ENCODE data around the gene VWA8.
"Not testable (repeated sequence)": the region's sequence is repeated elsewhere in the genome, so short reads cannot be mapped to it uniquely, and the experiment has no call there.

Gene VWA8

DNA sequence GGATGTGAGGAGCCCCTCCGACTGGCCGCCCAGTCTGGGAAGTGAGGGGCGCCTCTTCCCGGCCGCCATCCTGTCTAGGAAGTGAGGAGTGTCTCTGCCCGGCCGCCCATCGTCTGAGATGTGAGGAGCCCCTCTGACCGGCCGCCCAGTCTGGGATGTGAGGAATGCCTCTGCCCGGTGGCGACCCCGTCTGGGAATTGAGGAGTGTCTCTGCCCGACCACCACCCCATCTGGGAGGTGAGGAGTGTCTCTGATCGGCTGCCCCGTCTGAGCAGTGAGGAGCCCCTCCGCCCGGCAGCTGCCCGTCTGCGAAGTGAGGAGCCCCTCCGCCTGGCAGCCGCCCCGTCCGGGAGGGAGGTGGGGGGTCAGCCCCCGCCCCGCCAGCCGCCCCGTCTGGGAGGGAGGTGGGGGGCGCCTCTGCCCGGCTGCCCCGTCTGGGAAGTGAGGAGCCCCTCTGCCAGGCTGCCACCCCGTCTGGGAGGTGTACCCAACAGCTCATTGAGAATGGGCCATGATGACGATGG is 389.0 kb downstream of the VWA8 start:
- DNase-seq, result not testable (repeated sequence)

DNA sequence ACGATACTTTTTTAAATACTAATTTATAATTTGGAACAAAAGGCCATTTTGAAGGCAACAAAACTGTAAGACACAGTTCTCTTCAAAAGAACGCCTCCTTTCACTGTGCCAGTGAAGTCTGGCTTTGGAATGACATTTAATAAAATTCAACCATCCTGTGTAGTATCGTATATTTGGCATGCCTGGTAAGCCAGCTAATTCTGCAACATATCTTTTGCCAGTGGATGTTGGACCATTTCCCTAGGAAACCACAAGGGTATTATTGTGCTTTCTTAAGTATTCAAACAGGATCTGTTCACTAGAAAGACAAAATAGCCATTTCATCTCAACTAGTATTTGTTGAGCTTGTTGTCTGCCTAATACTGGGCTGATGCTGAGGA is 391.9 kb downstream of the VWA8 start:
- DNase-seq, result no peak

DNA sequence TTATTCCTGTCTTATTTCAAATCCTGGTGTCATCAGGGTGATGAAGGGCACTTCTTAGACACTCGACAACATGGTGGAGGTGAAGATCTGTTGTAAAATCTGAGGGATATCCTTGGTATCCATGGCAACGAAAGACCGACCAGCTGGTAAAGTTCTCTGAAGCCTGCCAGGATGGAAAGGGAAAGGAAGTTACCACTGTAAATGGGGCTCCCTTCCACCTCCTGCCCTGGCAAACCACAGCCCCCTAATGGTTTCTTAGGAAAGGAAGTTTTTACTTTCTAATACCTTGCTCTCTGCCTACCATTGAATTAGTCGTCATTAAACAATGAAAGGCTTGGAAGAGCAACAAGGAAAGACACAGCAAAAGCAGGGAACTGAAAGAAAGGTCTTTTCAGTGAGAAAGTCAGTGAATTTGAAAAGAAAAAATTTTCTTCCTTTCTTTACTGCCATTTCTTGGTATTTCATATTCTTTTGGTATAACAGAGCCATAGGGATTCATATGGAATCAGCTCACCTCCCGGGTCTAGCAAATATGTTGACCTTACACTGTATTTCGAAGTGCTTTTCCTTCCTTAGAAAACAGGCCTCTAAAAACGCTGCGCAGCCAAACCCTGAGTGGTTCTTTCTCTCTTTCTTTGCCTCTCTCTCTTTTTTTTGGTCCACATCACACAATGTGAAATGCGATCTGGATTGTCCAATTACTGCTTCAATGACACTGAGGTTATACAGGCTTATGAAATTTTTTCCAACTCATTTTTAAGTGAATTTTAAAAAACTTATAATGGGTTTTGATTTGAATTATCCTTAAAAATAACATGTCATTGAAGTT is 392.6 kb downstream of the VWA8 start:
- no peak for DNase-seq

DNA sequence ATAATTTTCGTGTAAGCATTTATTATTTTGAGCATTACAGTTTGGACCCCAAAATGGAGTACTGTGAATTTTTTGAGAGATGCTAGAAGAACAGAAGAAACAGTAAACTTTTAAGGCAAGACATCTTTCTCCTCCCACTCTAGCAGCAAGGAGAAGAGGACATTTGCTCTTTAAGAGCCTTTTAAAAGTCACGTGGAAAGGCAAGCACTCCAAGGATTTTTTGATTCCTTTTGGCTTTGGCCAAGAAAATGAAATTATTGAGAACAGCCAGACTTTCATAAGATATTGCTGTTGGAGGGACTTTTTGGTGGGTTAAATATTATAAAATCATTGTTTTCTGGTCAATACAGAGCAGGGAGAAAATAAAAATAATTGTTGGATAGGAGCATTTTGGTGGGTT is 393.5 kb downstream of the VWA8 start:
- DNase-seq, result no peak

DNA sequence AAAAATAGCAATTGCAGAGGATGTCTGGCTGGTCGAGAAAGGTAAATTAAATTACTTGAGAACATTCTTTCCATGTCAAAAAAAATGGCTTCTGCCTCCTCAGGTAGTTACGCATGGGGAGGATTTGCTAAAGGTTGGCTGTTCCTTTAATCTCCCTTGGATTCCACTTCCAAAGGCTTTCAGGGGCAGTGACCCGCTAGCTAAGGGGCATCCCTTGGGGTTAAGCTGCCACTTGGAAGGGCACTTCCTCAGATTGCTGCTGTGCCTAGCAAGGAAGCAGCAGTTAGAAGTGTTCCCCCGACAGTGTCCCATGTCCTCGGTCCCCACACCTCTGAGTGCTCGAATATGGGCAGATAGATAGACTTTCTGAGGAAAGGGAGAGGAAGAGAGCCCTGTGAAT is 395.1 kb downstream of the VWA8 start:
- no peak for DNase-seq

DNA sequence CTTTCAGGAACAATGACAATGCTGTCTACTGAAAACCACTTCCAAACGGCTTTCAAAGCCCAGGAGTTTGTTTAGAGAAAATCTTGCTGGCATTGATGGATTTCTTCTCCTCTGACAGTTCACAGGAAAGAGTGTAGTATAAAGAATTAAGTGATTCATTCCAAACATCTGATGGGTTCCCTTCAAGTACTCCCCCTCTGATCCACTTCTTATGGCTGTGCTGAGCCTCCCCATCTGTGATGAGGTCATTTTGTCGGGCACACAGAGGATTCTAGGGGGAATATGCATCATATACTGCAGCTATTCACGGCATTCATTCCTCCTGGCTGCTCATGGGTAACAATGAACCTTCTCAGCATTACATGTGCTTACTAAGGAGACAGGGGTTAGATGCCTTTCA is 395.7 kb downstream of the VWA8 start:
- no peak for DNase-seq

DNA sequence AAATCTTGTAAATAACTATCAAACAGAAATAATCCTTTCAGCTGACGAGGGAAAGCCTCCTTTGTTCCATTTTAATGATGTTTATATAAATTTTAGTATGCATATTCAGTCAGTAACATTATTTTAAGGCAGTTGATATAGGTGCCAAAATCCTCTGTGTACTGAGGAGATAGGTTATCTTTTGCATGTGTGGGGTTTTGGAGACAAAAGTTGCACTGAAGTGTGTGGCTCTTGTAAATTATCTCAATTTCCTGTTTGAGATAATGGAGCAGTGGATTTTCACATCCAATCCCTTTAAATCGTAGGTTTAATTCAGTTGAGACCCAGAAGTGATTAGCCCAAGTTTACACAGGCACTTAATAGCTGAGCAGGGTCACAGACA is 396.9 kb downstream of the VWA8 start:
- DNase-seq, result no peak

DNA sequence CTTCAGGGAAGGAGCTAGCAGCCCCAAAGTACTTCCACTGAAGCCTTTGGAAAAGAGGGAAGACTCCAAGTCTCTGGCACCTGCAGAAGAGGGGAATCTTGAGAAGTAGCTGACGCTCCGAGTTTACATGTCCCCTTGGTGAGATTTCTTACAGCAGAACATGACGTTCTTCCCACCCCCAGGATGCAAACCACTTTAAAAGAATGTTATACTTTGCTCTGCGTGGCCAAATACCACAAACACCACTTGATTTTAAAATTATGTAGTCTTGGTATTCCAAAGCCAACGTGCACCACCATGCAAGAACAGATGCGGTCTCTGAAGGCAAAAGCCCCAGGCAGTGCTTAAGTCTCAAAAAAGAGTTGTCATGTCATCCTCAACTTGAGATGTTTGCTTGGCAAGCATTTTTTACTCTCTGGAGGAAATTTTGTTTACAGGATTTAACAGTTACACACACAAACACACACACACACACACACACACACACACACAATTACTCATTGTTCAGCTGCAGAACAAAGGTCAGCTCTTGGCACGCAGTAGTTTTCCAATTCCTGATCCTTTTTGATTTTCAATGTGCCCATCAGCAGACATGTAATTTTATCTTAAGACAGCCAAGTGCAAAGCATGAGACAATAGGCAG is 397.4 kb downstream of the VWA8 start:
- DNase-seq, result no peak

DNA sequence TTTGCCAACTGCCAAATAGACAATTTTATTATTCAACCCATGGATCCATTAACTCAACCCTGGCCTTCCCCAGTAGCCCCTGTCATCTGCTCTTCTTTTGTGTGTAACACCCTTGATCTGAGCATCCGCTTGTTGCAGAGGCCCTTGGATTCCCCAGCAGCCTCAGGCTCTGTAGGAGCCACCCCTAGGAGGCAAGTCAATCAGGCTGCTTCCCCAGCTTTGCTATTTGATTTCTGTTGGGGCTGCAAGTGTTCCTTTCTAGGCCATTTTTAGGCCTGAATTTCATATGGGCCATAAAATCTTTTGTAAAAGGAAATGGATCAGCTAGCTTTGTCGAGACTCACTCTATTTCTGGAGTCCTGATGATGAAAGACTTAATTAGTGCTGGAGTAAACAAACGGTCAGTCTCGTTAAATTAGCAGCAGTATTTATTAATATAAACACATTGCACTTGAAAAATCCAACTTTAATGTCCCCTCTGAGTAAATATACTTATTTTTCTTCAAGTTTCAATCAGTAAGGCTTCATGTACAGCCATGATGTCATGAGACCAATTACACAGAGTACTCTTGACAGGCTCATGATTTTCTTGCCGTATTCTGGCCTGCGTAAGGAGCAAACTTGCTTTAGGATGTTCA is 398.2 kb downstream of the VWA8 start:
- DNase-seq, result no peak

DNA sequence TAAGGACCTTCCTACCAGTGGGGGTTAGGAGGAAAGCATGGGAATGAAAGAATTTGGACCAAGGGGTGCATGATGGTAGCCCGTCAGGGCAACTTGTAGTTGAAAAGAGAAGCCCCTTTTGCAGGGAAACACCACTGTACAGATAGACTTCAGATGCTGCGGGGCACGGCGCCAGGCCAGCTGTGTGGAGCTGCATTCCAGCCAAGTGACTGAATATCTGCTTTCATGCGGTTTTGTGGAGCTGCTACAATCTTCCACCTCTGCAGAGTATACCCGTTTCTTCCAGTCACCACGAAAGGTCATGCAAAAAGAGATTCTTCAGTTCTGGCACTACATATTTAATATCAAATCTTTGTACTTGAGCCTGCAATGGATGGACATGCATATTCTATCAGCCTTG is 398.8 kb downstream of the VWA8 start:
- no peak for DNase-seq

DNA sequence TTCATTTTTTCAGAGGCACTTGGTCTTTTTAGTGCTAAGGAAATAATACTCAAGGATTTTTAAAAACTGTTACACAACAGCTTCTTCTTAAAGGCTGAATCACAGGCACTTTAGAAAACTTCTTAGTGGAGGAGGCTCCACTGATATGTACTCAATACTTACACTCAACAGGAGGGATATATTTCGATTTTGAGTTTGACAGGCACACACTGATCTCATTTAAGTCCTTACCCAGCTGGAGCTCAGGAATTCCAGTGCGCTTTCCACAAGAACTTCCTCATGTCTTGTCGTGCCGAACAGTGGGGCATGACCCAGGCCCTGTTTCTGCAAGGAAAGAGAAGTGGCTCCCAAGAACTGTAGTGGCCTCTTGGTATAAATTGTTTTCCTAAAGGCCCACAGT is 399.7 kb downstream of the VWA8 start:
- DNase-seq, result no peak

DNA sequence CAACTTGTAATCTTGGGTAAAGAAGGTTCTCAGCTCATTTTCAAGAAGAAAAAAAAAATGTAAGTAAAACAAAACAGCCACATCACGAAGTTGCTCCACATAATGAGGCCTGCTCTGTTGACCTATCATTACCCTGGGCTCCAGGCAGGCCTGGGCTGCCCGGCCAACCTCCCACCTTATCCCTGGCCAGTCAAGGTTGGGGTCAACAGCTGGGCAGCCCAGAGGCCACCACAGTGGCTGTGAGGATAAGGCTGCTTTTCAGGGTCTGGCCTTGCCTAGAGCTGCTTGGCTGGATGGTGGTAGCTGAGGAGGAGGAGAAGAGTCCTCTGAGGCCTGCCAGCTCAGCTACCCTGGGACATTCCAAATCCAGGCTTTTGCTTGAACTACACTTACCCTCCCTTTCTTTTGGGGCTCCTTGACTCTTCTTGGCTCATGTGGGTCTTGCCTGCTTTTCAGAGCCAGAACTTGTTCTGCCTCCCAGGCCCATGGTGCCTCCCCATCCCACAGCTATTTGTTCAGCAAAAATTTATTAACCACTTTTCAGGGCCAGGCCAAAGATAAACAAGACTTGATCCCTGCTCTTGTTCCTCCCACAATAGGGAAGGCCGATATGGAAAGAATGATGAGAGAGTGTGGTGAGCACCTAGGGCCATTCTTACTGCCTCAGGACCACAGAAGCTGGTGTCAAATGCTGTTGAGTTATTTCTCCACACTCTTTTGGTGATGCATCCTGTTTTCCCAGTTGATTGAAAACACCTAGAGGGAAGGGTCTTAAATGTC is 401.9 kb downstream of the VWA8 start:
- no peak for DNase-seq

DNA sequence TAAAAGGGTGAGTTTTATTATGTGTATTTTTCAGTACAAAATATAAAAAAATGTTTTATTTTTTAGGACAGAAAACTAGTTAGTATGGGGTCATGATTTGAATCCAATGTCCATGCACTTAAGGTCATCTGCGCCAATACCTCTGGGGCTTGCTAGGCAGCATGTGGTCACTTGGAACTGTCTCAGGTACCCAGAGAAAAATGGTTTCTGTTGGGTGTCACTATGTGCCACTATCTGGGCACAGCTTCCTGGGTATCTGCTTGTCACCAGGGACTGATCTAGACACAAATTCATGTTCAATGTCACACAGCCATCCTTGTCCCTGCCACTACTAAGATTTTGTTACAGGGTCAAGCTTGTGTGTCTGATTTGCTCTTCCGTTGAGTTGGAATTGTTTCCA is 403.2 kb downstream of the VWA8 start:
- no peak for DNase-seq

DNA sequence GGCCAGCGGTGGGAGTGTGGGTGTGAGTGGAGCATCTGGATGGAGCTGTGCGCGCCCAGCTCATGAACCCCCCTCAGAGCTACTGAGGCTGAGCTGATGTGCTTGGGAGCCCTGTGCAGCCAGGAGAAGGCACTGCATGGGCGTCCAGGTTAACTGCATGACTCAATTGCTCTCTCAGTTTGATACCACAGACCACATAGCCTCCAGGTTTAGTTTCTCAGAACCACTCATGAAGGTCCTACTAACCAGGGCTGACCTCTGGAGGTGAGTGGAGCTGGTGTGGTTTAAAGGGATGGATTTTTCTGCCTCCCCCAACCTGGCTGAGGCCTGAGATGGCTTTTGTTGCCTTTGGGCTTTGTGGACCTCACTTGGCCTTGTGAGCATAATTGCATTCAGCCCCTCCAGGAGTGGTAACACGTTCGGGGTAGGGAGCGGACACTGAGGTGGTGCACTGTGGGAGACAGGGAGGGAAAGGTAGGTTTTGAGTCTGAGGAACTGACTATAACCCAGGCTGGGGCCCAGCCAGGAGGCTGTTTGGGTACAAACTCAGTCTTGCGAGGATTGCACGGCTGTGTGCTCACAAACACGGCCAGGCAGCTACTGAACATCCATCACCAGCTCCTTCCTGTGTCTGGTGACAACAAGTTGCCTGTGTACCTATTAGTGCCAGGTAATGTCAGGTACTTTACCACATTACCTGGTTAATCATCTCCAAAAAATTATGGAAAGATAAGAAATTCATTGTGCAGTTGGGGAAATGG is 406.1 kb downstream of the VWA8 start:
- DNase-seq, result no peak

DNA sequence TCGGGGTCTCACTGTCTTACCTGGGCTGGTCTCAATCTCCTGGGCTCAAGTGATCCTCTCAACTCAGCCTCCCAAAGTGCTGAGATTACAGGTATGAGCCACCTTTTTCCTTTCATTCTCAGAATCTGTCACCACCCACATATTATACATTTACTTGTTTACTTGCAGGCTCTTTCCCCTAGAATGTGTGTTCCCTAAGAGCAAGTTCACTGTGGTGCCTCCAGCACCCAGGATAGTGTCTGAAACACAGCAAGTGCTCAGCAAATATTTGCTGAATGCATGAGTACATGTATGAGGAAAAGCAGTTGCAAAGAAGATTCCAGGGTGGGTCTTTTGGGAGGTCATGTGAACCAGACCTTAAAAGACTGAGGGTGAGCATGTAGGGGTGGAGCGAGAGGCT is 406.7 kb downstream of the VWA8 start:
- no peak for DNase-seq

DNA sequence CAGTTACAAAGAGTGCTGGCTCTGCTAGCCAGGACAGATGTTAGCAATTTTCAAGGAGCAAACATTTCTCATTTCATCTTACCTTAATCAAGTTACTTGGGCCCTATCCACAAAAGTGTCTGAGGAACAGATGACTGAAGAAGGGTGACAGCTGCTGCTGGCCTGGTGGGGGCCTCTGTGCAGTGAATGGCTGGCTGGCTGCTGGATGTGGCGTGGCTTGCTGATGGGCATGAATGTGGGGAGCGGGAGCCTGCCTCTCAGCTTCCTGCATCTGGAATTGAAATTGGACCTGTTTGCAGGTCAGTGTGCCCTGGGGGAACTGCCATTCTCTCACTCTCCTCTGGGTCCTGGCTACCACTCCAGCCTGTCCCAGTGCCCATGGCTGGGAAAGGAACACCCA is 408.9 kb downstream of the VWA8 start:
- no peak for DNase-seq

DNA sequence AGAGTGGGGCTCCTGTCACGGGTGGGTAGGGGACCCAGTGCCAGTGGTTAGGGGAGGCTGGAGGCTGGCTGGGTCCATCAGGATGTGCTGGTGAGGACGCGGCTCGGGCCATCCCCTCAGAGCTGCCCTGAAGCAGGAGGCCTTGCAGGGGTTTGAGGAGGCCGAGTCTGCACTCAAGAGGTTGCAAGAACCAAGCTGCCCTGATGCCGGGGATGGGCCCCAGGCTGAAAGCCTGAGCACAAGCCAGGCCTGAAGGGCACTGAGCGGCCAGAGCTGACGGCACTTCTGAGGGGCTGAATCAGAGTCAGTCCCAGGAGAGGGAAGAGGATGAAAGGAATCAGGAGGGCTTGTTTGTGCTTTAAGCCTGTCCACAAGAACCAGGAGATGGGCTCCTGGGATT is 410.6 kb downstream of the VWA8 start:
- DNase-seq, result no peak

DNA sequence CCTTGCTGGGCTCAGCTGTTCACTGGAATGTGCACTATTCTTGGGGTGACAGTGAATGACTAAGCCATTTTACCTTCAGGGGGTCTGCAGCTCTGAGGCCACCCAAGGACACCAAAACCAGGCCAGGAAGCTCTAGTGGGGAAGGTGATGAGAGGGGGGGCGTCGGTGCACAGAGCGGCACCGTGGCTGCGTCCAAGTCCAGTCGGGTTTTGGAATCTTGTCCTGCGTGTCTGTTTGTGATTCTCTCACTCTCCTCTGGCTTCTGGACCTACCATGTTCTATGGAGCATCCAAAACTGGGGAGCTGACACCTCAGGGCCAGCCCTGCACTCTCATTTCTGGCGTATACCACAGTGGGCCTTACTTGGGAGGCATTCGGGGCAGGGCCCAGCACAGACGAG is 411.4 kb downstream of the VWA8 start:
- DNase-seq, result no peak

DNA sequence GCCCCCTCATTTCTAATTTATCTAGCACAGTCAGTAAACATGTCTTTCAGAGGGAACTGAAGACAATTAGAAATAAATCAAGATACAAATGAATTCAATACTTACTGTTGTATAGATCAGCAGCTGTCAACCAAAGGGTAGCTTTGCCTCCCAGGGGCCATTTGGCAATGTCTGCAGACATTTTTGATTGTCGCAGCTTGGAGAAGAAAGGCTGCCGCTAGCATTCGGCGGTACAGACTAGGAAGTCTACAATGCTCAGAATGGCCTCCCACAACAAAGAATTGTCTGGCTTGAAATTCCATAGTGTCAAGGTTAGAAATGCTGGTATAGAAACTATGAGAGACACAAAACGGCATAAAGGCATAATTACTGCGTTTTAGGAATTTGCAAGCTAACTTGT is 412.0 kb downstream of the VWA8 start:
- no peak for DNase-seq

DNA sequence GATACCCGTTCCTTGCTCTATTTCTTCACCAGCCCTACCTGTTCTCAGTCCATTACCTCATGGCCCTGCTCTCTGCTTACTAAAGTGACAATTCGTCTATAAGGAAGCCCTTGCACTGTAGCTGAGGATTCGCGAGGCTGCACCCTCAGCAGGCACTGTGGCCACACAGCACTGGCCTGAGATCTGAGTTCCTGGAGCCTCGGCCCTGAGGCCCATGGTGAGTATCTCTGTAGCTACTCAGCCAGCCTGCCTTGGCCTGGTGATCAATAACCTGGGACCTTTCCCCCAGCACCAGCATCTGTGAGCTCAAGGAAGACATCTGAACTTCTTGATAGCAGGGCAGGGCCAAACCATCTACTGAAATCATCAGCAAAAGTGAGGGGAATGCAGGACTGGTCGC is 412.9 kb downstream of the VWA8 start:
- DNase-seq, result no peak

DNA sequence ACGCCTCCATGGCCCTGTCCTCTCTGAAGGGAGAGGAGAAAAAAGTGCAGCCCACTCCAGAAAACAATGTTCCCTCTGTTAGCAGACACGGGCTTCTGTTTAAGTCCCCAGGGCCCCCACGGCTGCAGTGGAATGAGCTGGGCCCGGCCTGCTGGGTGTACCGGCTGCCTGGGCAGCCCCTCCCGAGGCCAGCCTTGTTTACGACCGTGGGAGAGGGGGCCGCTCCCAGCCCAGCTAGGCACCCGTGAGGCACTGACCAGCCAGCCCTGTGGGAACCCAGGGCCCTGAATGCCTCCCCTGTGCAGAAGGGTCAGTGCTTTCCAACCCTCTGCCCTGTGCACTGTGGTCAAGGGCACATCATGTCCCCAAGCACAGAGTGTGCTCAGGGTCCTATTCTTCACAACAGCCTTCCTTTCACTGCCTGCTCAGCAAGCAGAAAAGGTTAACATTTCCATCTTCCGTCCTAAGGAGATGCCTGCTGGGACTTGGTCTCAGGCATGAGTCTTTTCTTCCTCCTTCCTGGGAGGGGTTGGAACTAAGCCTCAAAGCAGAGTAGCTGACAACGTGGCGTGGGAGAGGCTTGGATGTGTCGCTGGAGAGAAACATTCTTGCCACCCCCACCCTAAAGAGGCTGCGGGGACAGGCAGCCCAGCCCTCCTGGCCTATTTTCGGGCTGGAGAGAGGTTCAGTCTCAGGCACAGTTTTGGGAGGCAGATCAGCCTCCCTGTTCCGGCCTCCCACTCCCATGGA is 413.5 kb downstream of the VWA8 start:
- DNase-seq, result no peak
